ENCODE results near the gene P3H1.
"Not testable (repeated sequence)": the region's sequence is repeated elsewhere in the genome, so short reads cannot be mapped to it uniquely, and the experiment has no call there.

P3H1 gene

DNA sequence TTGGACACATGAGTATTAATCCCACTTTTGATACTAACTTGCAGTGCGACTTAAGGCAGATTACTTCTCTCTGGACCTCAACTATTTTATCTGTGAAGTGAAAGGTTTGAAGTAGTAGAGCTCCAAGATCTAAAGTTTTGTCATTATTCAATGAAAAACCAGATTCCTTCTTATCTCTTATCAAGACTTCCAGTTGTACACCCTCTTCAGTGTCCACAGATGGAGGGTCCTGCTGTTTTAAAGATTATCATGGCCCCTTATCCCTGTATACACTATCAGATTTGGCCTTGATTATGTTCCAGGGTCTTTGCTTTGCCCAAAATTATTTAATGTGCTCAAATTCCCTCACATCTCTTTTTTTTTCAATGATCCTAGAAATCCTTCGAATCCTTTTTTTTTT lies 1.3 kb upstream of the P3H1 start:
- DNase-seq, result no peak

DNA sequence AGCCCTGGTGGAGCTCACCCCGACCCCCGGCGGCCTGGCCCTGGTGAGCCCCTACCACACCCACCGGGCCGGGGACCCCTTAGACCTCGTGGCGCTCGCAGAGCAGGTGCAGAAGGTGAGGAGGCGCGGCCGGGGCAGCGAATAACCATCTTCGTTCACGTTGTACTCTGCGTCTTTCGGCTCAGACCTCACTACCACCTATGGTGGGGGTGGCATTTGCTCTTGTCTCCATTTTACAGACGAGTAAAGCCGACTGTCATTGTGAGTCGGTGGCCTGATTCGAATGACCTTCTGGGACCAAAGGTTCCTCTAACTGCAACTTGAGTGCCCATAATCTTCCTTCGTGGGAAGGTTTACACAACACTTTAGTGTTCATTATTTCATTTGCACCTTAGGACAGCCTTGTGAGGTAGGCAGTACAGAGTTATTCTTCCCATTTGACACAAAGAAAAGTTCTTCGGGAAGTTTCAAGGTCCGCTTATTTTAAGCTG lies 727 bp upstream of the P3H1 start:
- DNase-seq, result no peak

DNA sequence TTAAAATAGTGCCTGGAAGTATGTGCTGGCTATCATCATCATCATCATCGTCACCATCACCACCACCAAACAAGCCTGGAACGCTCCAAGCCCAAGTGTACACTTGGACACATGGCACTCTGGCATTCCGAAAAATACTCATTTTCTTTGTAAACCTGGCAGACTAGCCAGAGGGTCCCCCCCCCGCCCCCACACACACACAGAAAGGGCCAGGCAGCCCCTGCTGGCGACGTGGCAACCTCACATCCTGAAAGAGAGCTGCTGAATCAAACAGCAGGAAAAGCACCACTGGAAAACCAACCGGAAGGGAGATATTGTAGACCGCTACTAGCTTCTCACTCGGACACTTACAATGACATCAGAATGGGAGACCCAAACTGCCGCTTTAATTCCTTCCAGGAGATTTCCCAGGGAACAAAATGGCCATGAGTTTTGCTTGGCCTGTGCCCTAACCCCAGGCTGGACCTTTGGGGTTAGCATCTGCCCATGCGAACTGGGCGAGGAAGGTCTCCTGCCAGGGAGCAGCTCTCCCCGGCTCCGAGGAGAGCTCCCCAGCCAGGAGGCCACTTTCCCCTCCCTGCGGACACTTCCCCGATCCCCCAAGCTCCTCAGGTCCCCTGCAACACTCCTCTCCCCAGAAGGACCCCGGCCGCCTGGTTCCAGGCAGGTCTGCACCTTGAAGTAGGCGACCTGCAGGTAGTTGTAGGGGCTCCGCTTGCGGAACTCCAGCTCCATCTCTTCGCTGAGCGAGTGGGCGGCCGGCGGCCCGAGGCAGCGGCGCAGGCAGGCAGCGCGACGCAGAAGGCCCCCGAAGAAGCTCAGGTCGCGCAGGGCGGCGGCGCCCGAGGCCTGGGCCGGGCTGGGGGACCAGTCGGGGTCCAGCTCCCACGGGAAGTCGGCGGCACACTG lies 742 bp downstream of the P3H1 start:
- DNase-seq, result peak; percentile 67

DNA sequence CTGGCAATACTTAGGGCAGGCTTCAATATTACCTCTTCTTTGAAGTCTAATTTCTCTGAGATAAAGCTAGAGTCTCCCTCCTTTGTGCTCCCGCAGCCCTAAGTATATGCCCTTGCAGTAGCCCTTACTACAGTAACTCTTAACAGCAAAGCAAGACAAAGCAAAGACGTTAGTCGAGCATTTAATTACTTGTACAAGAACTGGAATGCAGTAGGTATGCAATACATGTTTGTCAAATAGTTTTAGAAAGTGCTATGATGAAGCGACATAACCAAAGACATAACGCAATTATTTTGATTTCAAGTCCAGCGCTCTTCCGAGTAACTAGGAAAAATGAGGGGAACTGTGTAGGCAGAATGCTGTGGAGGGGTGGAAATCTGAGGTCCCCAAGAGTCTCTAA lies 1.6 kb downstream of the P3H1 start:
- DNase-seq, result no peak

DNA sequence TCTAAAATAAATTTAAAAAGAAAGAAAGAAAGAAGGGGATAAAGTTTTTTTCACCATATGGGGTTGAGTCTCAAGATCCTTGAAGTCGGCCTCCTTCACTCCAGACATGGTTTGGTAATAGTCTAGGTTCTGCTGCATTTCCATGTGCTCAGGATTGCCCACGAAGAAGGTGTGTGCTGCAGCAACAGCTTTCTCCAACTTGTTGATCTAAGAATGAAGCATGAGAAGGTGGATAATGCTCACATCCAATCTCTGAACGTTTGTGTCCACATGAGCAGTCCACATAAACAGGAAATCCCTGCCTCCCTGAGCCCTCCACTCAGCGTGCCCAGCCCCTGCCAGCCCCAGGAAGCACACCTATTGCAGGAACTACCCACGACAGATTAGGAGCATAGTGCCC lies 4.6 kb downstream of the P3H1 start:
- DNase-seq, result no peak

DNA sequence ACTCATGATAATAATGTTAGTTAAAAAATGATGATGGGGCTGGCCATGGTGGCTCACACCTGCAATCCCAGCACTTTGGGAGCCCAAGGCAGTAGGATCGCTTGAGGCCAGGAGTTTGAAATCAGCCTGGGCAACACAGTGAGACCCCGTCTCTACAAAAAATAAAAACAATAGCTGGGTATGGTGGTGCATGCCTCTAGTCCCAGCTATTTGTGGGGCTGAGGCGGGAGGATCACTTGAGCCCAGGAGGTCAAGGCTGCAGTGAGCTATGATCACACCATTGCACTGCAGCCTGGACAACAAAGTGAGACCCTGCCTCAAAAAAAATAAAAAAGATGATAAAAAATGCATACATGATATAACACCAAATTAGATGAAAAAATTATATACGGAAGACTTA lies 5.3 kb downstream of the P3H1 start:
- no peak for DNase-seq

DNA sequence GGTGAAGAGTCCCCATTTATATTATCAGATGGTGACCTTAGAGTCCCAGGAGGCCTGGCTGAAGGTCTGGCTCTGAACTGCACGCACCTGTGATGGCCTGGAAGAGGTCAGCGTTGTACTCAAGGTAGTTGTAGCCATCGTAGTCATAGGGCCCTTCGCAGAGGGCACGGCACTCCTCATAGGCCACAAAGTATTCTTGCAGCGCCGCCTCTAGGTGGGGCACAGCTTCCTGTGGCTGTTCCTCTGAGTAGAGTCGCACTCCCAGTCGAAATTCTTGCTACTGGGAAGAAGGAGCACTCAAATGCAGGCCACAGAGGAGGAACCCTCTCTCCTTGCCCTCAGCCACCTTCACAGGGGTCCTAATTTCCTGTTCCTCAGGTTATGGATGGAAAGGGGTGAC lies 7.7 kb downstream of the P3H1 start:
- no peak for DNase-seq

DNA sequence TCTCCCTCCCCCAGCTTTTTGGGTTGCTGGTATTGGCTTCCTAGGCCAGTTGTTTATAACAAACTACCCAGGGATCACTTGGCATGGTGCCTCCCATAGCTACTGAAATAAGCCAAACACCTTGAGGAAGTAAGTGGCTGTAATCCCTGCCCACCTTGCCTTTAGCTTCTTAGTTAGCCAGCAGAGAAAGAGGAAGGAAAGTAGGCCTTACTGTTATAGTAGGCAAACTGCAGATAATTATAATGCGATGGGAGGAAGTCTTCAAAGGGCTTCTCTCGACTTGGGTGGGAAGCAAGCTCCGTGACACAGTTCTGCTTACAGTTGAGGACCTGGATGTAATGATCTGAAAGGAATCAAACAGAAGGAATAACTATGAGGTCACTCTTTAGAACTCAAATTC lies 8.2 kb downstream of the P3H1 start:
- no peak for DNase-seq

DNA sequence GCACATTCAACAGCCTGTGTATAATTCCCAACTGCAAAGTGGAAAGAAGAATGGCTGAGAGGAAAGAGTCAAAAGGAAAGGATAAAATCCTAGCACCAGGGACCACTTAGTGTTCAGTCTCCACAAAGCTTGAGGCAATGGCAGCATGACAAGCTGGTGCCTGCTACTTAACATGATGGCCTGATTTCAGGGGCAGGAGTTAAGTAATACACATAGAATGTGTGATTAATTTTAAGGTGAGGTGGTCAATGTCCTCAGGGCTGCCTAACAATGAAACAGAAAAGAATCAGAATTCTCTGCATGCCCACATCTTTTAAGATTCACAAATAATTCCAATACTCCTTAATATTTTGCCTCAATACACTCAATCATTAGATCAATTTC lies 8.9 kb downstream of the P3H1 start:
- no peak for DNase-seq

DNA sequence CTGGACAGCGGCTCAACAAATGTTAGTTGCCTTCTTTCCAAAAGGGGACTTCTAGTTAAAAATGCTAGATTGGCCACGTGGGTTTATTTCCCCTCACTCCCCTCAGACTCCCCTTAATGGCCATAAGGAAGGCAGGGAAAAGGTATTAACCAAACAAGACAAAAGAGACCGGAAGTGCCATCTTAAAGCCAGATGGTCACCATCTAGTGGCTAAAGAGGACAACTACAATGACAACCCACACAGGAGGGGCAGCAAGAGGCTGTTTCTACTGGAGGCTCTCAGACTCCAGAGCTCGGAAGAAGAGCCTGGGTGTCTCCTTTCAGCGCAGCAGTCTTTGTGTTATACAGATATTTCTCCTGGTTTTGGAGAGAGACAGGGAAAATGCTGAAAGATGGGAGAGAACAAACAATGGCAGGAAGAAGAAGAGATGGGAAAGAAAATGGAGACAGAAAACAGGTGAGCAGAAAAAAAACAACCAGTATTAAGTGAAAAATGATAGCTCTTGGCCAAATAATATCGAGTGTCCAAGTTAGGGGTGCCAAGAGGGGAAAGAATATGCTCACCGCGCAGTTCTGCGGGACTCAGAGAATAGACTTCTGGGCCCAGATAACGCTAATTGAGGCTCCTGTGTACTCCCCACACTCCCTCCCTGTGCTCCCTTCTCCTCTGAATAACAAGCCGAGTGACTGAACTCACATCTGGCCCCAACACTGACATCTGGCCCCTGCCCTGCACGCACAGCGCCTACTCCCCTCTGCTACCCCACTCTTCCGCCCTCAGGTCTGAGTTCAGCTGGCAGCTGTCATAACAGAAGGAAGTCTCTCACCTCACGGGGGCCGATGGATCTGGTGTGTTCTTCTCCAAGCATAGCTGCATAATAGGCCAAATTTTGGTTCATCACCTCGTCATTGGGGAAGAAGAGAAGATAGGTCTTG lies 9.6 kb downstream of the P3H1 start:
- peak; percentile 70 for DNase-seq

DNA sequence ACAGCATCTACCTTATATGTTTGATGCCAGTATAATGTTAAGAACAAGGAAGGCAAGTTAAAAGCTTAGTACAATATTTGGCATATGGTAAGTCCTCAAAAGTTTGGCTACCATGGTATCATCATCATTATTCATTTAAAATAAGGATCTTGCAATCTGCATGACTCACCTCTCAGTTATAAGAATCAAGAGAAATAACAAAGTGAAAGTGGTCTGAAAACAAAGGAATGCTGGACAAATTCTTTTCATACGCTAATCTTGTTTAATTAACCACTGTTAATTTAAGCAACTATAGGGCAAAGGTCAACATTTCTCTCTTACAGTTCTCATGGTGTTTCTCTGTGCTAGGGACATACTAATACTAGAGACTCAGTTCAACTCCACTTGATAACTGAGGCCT lies 13.8 kb downstream of the P3H1 start:
- DNase-seq, result no peak

DNA sequence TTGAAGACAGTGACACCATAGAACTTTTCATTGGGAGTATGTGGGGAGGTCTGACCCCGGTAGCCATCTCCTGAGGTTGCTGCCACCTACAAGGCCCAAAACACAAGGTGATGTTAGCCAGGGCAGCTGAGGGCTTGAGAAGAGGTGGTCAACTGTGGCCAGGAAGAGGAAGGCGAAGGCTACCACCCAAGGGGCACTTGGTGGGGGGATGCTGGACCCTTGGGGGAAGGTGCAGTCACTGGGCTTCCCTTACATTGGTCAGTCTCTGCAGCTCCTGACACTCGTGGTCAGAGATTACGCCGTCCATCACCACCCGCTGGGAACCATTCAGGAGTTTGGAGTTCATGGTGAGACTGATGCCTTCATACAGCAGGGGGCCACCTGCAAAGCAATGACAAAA lies 14.5 kb downstream of the P3H1 start:
- DNase-seq, result no peak

DNA sequence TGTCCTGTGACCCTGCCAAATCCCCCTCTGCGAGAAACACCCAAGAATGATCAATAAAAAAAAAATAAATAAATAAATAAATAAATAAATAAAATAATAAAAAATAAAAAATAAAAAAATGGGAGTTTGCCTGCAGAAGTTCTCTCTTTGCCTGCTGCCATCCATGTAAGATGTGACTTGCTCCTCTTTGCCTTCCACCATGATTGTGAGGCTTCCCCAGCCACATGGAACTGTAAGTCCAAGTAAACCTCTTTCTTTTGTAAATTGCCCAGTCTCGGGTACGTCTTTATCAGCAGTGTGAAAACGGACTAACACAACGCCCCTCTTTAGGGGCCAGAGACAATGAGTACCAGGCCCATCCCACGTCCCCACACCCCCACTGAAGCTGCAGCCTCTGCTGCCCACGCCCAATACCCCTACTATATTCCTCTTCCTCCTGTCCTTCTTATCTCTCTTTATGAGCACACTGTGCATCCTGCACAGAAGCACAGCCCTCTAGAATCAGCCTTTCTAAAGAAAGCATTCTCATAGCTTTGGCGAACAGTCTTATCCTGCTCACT lies 15.2 kb downstream of the P3H1 start:
- not testable (repeated sequence) for DNase-seq

DNA sequence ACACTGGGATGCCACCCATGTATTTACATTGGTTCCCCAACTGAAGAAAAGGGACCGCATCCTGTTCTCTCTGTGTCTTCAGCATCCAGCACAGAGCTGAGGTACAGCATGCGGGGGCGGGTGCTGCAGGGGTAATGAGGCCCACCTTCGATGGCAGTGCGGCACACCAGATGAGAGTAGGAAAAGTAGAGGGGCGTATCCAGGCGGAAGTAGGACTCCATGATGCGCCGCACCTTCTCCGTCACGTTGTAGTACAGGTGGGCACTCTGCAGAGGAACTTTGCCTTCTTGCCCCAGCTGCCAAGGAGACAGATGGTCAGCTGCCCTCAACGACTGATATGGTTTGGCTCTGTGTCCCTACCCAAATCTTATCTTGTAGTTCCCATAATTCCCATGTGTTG lies 16.8 kb downstream of the P3H1 start:
- no peak for DNase-seq

DNA sequence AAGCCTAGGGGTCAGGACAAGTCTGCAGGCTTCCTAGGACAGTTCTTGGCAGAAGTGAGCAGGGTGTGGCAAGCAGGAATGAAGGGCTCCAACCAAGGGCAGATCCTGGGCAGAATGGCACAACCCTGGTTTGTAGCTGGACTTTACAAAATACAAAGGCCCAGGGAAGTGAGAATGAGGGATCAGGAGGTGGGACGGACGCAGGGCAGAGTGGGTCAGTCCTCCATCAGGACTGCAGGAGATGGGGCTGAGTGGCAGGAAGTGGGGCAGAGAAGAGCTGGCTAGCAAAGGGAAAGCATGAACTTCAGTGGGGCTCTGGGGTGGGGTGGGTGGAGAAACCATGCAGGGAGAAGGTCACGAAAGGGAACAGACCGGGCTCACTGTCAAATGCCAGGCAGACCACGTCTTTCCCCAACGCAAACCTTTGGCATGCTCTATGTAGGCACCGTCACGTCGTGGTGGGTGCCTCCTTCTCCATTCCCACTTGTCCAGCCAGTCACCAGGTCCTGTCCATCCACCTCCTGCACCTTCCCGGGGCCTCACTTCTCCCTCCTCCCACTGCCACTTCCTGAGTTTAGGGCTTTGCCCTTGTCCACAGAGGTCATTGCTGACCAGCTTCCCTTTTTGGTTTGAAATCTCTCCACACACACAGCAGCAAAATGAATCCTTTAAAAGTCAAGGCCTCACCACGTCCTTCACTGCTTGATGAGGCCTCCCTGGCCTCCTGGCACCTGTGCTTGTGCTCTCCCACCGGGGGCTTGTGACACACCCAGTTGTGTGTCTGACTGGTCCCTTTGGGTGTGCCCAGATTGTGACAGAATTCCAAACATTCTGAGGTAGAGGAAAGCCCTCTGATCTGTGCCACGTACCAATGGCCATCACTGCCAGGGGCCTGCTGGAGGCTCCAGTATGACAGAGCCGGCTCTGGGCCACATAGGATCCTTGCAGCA lies 18.1 kb downstream of the P3H1 start:
- no peak for DNase-seq

DNA sequence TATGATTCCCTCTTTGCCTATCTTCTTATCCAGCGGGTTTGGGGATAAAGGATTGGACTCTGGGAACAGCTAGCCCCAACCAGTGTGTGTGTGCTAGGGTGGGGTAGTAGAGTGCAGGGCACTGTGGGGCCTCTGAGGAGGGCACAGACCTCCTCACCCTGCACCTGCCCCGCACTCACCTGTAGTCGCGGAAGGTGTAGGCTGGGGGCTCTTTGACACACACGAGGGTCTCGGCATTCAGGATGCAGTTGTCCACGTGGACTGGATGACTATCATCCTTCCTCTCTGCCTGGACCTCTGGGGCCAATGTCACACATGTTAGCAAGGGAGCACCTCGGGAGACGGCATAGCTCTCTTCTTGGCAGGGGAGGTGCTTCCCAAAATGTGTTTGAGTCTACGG lies 18.8 kb downstream of the P3H1 start:
- DNase-seq, result no peak

DNA sequence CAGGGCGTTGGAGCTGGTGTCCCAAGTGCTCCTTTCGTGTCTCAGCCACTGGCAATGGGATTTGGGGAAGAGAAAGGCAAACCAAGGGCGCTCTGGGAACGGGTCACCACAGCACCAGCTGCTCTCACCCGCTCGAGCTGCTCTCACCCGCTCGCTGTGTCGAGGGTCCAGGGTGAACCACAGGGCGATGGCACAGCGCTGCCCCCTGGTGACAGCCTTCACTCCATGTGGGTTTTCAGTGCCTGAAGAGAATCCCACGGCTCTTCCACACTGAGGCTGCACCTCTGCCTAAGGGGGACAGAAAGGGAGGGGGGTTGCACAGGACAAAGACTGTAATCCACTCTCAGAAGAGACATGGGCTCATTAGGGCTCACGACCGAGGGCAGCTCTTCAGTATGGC lies 19.7 kb downstream of the P3H1 start:
- no peak for DNase-seq

DNA sequence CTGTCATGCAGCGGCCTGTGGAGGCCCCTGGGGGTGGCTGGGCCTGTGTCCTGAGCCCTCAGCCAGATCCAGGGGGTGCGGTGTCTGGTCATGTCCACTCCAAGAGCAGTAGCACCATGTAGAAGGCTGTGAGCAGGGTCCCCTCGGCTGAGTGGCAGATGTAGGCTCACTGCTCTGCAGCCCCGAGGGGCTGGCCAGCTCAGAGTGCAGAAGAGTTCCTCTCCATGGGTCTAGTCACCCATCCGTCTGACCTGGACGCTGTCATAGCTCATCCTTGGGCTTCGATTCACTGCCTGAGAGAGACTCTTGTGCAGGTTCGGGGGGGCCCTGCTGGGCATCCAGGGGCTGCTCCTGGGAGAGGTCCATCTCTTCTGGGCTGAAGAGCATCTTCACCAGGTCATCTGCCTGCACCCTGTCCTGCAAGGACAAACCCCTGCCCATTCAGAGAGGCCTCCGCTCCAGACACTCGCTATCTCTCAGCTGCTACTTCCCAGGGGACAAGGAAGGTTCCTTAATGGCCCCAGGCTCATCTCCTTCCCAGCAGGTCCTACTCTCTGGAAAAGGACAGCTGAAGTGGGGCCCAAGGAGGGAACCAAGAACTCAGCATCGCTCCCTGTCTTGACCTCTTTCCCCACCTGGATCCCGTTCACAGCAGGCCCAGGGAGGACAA lies 20.3 kb downstream of the P3H1 start:
- DNase-seq, result no peak

DNA sequence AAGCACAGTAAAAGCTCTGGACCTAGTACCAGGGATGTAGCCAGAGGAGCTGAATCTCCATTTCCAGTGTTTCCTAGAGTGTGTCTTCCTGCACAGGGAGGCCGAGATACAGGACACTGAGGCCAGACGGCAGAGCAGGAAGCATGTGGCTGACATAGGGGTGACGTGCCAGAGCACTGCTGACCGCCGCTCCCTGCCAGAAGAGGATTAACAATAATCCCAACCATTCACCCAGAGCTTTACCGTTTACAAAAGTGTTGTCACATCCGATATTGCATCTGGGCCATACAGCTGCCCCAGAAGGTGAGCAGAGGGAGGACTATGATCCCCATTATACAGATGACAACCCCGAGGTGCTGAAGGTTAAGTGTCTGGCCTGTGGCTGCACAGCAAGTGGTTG lies 21.0 kb downstream of the P3H1 start:
- no peak for DNase-seq

DNA sequence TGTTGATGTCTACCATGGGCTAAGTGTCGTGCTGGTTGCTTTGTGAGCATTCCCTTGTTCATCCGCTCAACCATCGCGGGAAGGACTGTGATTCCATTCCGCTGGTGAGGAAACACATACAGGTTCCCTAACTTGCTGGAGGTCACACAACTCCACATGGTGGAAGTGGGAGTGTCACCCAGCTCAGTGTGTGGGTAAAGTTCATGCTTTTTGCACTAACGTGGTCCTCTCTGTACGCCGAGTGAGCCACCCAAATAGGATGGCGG lies 22.7 kb downstream of the P3H1 start:
- no peak for DNase-seq

DNA sequence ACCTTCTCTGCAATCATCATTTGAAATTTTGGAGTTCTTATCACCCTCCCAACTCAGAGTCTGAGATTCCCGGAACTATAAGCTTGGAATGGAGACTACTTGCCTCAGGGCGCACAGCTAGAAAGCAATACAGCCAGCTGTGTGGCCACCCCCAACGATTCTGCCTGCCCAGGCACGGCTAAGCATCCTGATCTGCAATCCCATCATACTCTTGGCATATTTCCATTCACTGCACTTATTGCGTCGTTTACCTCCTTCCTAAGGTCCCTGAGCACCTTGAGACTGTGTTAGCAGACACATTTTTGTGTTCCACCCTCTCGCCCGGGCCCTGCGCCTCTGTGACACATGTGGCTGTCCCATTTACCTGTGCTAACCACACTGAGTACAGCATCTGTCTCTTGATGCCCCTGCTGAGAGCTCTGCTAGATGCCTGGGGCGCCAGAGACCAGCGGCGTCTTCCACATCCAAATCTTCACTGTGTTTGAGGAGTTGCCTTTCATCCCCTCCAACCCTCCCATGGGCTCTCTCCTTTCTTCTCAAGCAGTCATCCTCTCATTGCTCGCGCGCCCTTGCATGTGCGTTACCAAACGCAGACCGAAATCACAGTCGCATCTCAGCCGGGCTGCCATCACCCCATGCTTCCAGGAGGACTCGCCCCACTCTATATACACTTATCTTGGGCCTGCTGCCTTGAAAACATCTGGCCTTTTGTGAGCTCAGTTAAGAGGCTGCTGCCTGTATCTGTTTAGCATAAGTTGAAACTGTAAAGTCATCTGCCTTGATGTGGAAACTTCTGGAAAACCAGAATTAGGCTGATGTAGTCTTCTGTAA lies 23.3 kb downstream of the P3H1 start:
- no peak for DNase-seq

All from COR-L47 (cell line).